ENCODE results near the gene SH2D5.

SH2D5 gene

DNA sequence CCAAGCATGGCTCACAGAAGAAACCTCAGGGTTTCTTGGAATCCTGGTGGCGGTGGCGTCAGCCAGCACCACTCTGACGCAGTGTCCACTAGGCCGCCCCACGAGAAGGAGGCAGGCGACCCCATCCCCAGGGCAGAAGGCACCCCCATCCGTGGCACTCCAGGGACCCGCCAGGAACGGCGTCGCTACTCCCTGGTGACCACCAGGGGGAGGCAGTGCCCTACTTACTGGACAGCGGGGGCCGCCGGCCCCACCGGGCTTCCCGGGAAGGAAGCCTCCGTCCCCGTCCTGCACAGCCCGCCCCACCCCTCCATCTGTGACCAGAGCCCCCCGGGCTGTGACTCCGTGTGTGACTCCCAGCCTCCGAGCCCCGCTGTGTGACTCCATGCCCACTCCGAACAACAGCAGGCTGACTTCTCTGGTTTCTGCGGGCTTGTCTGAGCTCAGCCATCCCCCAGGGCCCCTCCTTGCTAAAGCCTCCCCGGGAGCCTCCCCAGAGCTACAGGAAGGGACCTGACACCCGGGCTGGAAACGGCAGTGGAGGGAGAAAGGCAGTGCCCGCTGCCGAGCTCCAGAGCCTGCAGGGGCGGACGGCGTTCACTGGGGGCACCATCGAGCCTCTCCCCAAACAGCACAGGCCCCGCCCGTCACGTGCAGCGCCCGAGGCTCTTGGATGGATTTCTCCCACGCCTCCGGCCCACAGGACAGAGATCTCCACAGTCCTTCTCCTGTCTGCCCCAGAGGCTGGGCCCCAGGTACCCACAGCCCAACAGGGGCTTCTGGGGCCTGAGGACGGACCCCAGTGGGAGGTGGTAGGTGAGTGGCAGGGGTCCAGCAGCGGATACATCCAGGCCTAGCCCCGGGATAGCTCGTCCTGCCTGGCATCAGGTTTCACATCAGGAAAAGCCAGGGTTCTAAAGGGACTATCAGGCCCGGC lies 35.8 kb downstream of the SH2D5 start (continued):
- no peak; the same call in 1 of the 2 replicates for TF ChIP-seq PRDM6 (tag by site-specific recombination; IDR thresholded peaks at IDR 0.05)
- TF ChIP-seq ZNF600 (tag by site-specific recombination; IDR thresholded peaks at IDR 0.05) = peak; percentile 96
- peak; percentile 87 for TF ChIP-seq EGR2 (tag by site-specific recombination; IDR thresholded peaks at IDR 0.05; ENCODE audit: low read depth)
- peak; percentile 47; the same call in 1 of the 2 replicates for TF ChIP-seq ZNF394 (tag by site-specific recombination; IDR thresholded peaks at IDR 0.05; ENCODE audit: borderline replicate concordance)
- peak; percentile 65 for TF ChIP-seq ZNF324 (tag by site-specific recombination; IDR thresholded peaks at IDR 0.05)
- peak; percentile 65; the same call in 1 of the 2 replicates for TF ChIP-seq ZNF629 (tag by site-specific recombination; IDR thresholded peaks at IDR 0.05)
- TF ChIP-seq, protein P1, sequence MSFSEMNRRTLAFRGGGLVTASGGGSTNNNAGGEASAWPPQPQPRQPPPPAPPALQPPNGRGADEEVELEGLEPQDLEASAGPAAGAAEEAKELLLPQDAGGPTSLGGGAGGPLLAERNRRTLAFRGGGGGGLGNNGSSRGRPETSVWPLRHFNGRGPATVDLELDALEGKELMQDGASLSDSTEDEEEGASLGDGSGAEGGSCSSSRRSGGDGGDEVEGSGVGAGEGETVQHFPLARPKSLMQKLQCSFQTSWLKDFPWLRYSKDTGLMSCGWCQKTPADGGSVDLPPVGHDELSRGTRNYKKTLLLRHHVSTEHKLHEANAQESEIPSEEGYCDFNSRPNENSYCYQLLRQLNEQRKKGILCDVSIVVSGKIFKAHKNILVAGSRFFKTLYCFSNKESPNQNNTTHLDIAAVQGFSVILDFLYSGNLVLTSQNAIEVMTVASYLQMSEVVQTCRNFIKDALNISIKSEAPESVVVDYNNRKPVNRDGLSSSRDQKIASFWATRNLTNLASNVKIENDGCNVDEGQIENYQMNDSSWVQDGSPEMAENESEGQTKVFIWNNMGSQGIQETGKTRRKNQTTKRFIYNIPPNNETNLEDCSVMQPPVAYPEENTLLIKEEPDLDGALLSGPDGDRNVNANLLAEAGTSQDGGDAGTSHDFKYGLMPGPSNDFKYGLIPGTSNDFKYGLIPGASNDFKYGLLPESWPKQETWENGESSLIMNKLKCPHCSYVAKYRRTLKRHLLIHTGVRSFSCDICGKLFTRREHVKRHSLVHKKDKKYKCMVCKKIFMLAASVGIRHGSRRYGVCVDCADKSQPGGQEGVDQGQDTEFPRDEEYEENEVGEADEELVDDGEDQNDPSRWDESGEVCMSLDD (tag by site-specific recombination; IDR thresholded peaks at IDR 0.05) = peak; percentile 95
- TF ChIP-seq, protein P2, sequence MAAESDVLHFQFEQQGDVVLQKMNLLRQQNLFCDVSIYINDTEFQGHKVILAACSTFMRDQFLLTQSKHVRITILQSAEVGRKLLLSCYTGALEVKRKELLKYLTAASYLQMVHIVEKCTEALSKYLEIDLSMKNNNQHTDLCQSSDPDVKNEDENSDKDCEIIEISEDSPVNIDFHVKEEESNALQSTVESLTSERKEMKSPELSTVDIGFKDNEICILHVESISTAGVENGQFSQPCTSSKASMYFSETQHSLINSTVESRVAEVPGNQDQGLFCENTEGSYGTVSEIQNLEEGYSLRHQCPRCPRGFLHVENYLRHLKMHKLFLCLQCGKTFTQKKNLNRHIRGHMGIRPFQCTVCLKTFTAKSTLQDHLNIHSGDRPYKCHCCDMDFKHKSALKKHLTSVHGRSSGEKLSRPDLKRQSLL (tag by site-specific recombination; IDR thresholded peaks at IDR 0.05) = peak; percentile 58
- TF ChIP-seq ZSCAN30 (tag by site-specific recombination; IDR thresholded peaks at IDR 0.05) = peak; percentile 75
- no peak for TF ChIP-seq ZNF354C (tag by site-specific recombination; IDR thresholded peaks at IDR 0.05; ENCODE audit: borderline replicate concordance, low read depth)
- peak; percentile 82 for TF ChIP-seq ZNF335 (tag by site-specific recombination; conservative IDR thresholded peaks at IDR 0.05)
- TF ChIP-seq ZNF10 (tag by site-specific recombination; IDR thresholded peaks at IDR 0.05) = peak; percentile 48; the same call in 1 of the 2 replicates
- TF ChIP-seq, protein P3, sequence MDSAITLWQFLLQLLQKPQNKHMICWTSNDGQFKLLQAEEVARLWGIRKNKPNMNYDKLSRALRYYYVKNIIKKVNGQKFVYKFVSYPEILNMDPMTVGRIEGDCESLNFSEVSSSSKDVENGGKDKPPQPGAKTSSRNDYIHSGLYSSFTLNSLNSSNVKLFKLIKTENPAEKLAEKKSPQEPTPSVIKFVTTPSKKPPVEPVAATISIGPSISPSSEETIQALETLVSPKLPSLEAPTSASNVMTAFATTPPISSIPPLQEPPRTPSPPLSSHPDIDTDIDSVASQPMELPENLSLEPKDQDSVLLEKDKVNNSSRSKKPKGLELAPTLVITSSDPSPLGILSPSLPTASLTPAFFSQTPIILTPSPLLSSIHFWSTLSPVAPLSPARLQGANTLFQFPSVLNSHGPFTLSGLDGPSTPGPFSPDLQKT (IDR thresholded peaks at IDR 0.05; ENCODE audit: borderline replicate concordance, low read depth, low read length) = no peak
- TF ChIP-seq, protein P4, sequence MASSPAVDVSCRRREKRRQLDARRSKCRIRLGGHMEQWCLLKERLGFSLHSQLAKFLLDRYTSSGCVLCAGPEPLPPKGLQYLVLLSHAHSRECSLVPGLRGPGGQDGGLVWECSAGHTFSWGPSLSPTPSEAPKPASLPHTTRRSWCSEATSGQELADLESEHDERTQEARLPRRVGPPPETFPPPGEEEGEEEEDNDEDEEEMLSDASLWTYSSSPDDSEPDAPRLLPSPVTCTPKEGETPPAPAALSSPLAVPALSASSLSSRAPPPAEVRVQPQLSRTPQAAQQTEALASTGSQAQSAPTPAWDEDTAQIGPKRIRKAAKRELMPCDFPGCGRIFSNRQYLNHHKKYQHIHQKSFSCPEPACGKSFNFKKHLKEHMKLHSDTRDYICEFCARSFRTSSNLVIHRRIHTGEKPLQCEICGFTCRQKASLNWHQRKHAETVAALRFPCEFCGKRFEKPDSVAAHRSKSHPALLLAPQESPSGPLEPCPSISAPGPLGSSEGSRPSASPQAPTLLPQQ (tag by site-specific recombination; IDR thresholded peaks at IDR 0.05) = peak; percentile 98
- peak; percentile 97 for TF ChIP-seq ZIC2 (tag by site-specific recombination; IDR thresholded peaks at IDR 0.05)
- TF ChIP-seq, protein P5, sequence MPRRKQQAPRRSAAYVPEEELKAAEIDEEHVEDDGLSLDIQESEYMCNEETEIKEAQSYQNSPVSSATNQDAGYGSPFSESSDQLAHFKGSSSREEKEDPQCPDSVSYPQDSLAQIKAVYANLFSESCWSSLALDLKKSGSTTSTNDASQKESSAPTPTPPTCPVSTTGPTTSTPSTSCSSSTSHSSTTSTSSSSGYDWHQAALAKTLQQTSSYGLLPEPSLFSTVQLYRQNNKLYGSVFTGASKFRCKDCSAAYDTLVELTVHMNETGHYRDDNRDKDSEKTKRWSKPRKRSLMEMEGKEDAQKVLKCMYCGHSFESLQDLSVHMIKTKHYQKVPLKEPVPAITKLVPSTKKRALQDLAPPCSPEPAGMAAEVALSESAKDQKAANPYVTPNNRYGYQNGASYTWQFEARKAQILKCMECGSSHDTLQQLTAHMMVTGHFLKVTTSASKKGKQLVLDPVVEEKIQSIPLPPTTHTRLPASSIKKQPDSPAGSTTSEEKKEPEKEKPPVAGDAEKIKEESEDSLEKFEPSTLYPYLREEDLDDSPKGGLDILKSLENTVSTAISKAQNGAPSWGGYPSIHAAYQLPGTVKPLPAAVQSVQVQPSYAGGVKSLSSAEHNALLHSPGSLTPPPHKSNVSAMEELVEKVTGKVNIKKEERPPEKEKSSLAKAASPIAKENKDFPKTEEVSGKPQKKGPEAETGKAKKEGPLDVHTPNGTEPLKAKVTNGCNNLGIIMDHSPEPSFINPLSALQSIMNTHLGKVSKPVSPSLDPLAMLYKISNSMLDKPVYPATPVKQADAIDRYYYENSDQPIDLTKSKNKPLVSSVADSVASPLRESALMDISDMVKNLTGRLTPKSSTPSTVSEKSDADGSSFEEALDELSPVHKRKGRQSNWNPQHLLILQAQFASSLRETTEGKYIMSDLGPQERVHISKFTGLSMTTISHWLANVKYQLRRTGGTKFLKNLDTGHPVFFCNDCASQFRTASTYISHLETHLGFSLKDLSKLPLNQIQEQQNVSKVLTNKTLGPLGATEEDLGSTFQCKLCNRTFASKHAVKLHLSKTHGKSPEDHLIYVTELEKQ (tag by site-specific recombination; IDR thresholded peaks at IDR 0.05; ENCODE audit: borderline replicate concordance) = peak; percentile 51; the same call in 1 of the 2 replicates
- peak; percentile 65 for TF ChIP-seq KLF16 (tag by site-specific recombination; IDR thresholded peaks at IDR 0.05)
- TF ChIP-seq IKZF3 (tag by site-specific recombination; IDR thresholded peaks at IDR 0.05) = peak; percentile 78
- TF ChIP-seq, protein P6, sequence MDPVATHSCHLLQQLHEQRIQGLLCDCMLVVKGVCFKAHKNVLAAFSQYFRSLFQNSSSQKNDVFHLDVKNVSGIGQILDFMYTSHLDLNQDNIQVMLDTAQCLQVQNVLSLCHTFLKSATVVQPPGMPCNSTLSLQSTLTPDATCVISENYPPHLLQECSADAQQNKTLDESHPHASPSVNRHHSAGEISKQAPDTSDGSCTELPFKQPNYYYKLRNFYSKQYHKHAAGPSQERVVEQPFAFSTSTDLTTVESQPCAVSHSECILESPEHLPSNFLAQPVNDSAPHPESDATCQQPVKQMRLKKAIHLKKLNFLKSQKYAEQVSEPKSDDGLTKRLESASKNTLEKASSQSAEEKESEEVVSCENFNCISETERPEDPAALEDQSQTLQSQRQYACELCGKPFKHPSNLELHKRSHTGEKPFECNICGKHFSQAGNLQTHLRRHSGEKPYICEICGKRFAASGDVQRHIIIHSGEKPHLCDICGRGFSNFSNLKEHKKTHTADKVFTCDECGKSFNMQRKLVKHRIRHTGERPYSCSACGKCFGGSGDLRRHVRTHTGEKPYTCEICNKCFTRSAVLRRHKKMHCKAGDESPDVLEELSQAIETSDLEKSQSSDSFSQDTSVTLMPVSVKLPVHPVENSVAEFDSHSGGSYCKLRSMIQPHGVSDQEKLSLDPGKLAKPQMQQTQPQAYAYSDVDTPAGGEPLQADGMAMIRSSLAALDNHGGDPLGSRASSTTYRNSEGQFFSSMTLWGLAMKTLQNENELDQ (tag by site-specific recombination; IDR thresholded peaks at IDR 0.05; ENCODE audit: low read depth) = no peak
- TF ChIP-seq ZNF138 (tag by site-specific recombination; IDR thresholded peaks at IDR 0.05; ENCODE audit: borderline replicate concordance) = no peak
- TF ChIP-seq ZNF174 (tag by site-specific recombination; IDR thresholded peaks at IDR 0.05) = no peak
- TF ChIP-seq ZFP37 (tag by site-specific recombination; IDR thresholded peaks at IDR 0.05) = peak; percentile 85; the same call in 1 of the 2 replicates
